Glomerular visceral epithelial cell (primary cell): Measurements from ENCODE around the gene SSH2.

ENCODE experiments used
- DNase-seq: peaks from one replicate; pipeline ENCODE4 v3.0.0-alpha.2; 2016; ENCODE audit errors: extremely low spot score

SSH2 gene

GRCh38 chr17:29576214-29577000 lies 353.6 kb downstream of the SSH2 start:
- no peak for DNase-seq
